Smooth muscle cell of the brain vasculature (primary cell): ENCODE data around the gene CCDC12.
A peak's percentile ranks its signal among the peaks of the same experiment; 100 is the strongest.

Source experiments
- DNase-seq: peaks from one replicate; pipeline ENCODE4 v3.0.0-alpha.2; 2012; ENCODE audit warnings: low read depth, low spot score

CCDC12 gene

GRCh38 chr3:46939578-46940445 is 36.7 kb downstream of the CCDC12 start:
- DNase-seq = no peak

GRCh38 chr3:46938118-46938517 is 38.4 kb downstream of the CCDC12 start:
- no peak for DNase-seq

- DNase-seq = no peak
Observed at GRCh38 chr3:46936733-46937250, 39.8 kb downstream of the CCDC12 start.

GRCh38 chr3:46935989-46936558 is 40.5 kb downstream of the CCDC12 start:
- no peak for DNase-seq

GRCh38 chr3:46935168-46935858 is 41.2 kb downstream of the CCDC12 start:
- DNase-seq = peak; percentile 78

GRCh38 chr3:46934498-46935167 is 41.9 kb downstream of the CCDC12 start:
- no peak for DNase-seq

- DNase-seq = no peak
Observed at GRCh38 chr3:46934072-46934471, 42.5 kb downstream of the CCDC12 start.

- DNase-seq = no peak
Observed at GRCh38 chr3:46933261-46933660, 43.3 kb downstream of the CCDC12 start.

GRCh38 chr3:46932455-46933225 is 43.9 kb downstream of the CCDC12 start:
- DNase-seq = no peak

- DNase-seq = no peak
Observed at GRCh38 chr3:46931631-46932331, 44.8 kb downstream of the CCDC12 start.

GRCh38 chr3:46930945-46931403 is 45.6 kb downstream of the CCDC12 start:
- DNase-seq = no peak

GRCh38 chr3:46930166-46930944 is 46.2 kb downstream of the CCDC12 start:
- no peak for DNase-seq

- DNase-seq = no peak
Observed at GRCh38 chr3:46929324-46929723, 47.2 kb downstream of the CCDC12 start.

GRCh38 chr3:46928282-46928681 is 48.3 kb downstream of the CCDC12 start:
- no peak for DNase-seq

- DNase-seq = no peak
Observed at GRCh38 chr3:46927718-46928073, 48.8 kb downstream of the CCDC12 start.

- no peak for DNase-seq
Observed at GRCh38 chr3:46926871-46927717, 49.5 kb downstream of the CCDC12 start.

GRCh38 chr3:46926447-46926846 is 50.1 kb downstream of the CCDC12 start:
- no peak for DNase-seq

- no peak for DNase-seq
Observed at GRCh38 chr3:46926039-46926438, 50.5 kb downstream of the CCDC12 start.

GRCh38 chr3:46925585-46925934 is 51.0 kb downstream of the CCDC12 start:
- DNase-seq = no peak
